SJSA1 (cell line): ENCODE measurements around the gene ZNF275. TPM values are rescaled to one million over a fixed set of nuclear protein-coding genes. Genes with fewer than 3 reads are reported as not detected.
A peak's percentile ranks its signal among the peaks of the same experiment; 100 is the strongest.
"Not testable (repeated sequence)": the region's sequence is repeated elsewhere in the genome, so short reads cannot be mapped to it uniquely, and the experiment has no call there.

Experiments used
- DNase-seq, 2 experiments: peaks; one replicate each; pipeline ENCODE4 v3.0.0-alpha.2; 2015 to 2020; ENCODE audit warnings: low spot score in 2 of 2, low read depth in 1 of 2
- H3K27ac ChIP-seq: fragments of 250-450 bp; sonication (Bioruptor Pico); 2 replicates; pipeline ENCODE4 v1.5.1; 2020; ENCODE audit warnings: mild to moderate bottlenecking, moderate library complexity
- H3K27me3 ChIP-seq: fragments of 250-450 bp; sonication (Bioruptor Pico); replicated peaks from 2 replicates; pipeline ENCODE4 v1.5.1; 2020; ENCODE audit warnings: mild to moderate bottlenecking, moderate library complexity
- H3K36me3 ChIP-seq: fragments of 250-450 bp; sonication (Bioruptor Pico); 2 replicates; pipeline ENCODE4 v1.5.1; 2020; ENCODE audit warnings: mild to moderate bottlenecking
- H3K4me1 ChIP-seq: fragments of 250-450 bp; sonication (Bioruptor Pico); replicated peaks from 2 replicates; pipeline ENCODE4 v1.6.1; 2021; ENCODE audit warnings: mild to moderate bottlenecking
- H3K4me3 ChIP-seq: fragments of 250-450 bp; sonication (Bioruptor Pico); 2 replicates; pipeline ENCODE4 v1.5.1; 2020; ENCODE audit warnings: mild to moderate bottlenecking
- H3K9me3 ChIP-seq: fragments of 250-450 bp; sonication (Bioruptor Pico); replicated peaks from 2 replicates; pipeline ENCODE4 v1.5.1; 2020; ENCODE audit warnings: mild to moderate bottlenecking
- total RNA-seq: library from RNA; depleted of rRNA; stranded (reverse); fragments of >200 nt; shearing (Covaris generic); gene quantifications from 2 replicates; pipeline ENCODE4 v1.2.3, GENCODE V29; 2014; rRNA removed

ZNF275 gene
- total RNA-seq, result 4.4 and 8.9 TPM in 2 replicates

- peaks cover 7% of the 10 kb centered on the region for H3K4me1 ChIP-seq
- peak; percentile 49 to 73 for DNase-seq
- peak within 1 kb of the TSS; percentile 56 for H3K27ac ChIP-seq
- peak within 1 kb of the TSS; percentile 85 for H3K4me3 ChIP-seq
- H3K27me3 ChIP-seq, result no peaks in the 10 kb centered on the region; the same call in 1 of the 2 replicates
- peaks cover 7% of the 10 kb centered on the region for H3K36me3 ChIP-seq
- no peaks in the 10 kb centered on the region for H3K9me3 ChIP-seq
Observed at GRCh38 chrX:153333821-153334653, at the start of gene ZNF275. Gene ZNF275 (plus strand): TSS chrX:153334153. CDS start chrX:153336680, 2,527 bp downstream.

- DNase-seq, H3K27ac ChIP-seq, H3K27me3 ChIP-seq, H3K36me3 ChIP-seq, H3K4me1 ChIP-seq, H3K4me3 ChIP-seq, H3K9me3 ChIP-seq: not testable (repeated sequence)
Observed at GRCh38 chrX:153285678-153286077, 48.3 kb upstream of the ZNF275 start.

GRCh38 chrX:153288807-153289206 is 45.1 kb upstream of the ZNF275 start:
- not testable (repeated sequence) for H3K27ac ChIP-seq, H3K4me3 ChIP-seq, H3K4me1 ChIP-seq, H3K36me3 ChIP-seq, H3K9me3 ChIP-seq, DNase-seq, H3K27me3 ChIP-seq

GRCh38 chrX:153293485-153294071 is 40.4 kb upstream of the ZNF275 start:
- H3K27me3 ChIP-seq, H3K27ac ChIP-seq, H3K4me3 ChIP-seq, DNase-seq, H3K36me3 ChIP-seq, H3K4me1 ChIP-seq, H3K9me3 ChIP-seq: not testable (repeated sequence)

GRCh38 chrX:153297376-153297775 is 36.6 kb upstream of the ZNF275 start:
- DNase-seq, result no peak
- H3K27me3 ChIP-seq, result no peaks in the 10 kb centered on the region
- no peaks in the 10 kb centered on the region for H3K36me3 ChIP-seq
- no peak overlapping the region for H3K27ac ChIP-seq
- no peak overlapping the region for H3K4me3 ChIP-seq
- no peaks in the 10 kb centered on the region for H3K9me3 ChIP-seq
- no peaks in the 10 kb centered on the region for H3K4me1 ChIP-seq

GRCh38 chrX:153299855-153300254 is 34.1 kb upstream of the ZNF275 start:
- Histone ChIP-seq H3K4me3 (no peak overlapping the region), H3K27me3 (no peaks in the 10 kb centered on the region), H3K4me1 (no peaks in the 10 kb centered on the region), H3K36me3 (no peaks in the 10 kb centered on the region), H3K9me3 (no peaks in the 10 kb centered on the region), H3K27ac (no peak overlapping the region)
- no peak for DNase-seq

GRCh38 chrX:153301746-153302145 is 32.2 kb upstream of the ZNF275 start:
- no peak for DNase-seq
- no peaks in the 10 kb centered on the region for H3K27me3 ChIP-seq
- no peaks in the 10 kb centered on the region for H3K4me1 ChIP-seq

GRCh38 chrX:153302796-153303195 is 31.2 kb upstream of the ZNF275 start:
- no peak for DNase-seq
- H3K27me3 ChIP-seq, result no peaks in the 10 kb centered on the region
- H3K9me3 ChIP-seq, result no peaks in the 10 kb centered on the region
- H3K4me1 ChIP-seq, result no peaks in the 10 kb centered on the region
- no peaks in the 10 kb centered on the region for H3K36me3 ChIP-seq
- H3K27ac ChIP-seq, result no peak overlapping the region
- H3K4me3 ChIP-seq, result no peak overlapping the region

More at GRCh38 chrX:153301746-153302145, 32.2 kb upstream of the ZNF275 start:
- Histone ChIP-seq H3K36me3 (no peaks in the 10 kb centered on the region), H3K27ac (no peak overlapping the region), H3K9me3 (no peaks in the 10 kb centered on the region), H3K4me3 (no peak overlapping the region)

- Histone ChIP-seq H3K27ac (no peak overlapping the region), H3K4me1 (no peaks in the 10 kb centered on the region), H3K4me3 (no peak overlapping the region), H3K36me3 (no peaks in the 10 kb centered on the region), H3K9me3 (no peaks in the 10 kb centered on the region), H3K27me3 (no peaks in the 10 kb centered on the region)
- DNase-seq, result no peak
Observed at GRCh38 chrX:153303276-153304262, 30.4 kb upstream of the ZNF275 start.

- DNase-seq, result no peak
- Histone ChIP-seq H3K27ac (no peak overlapping the region), H3K27me3 (no peaks in the 10 kb centered on the region), H3K9me3 (no peaks in the 10 kb centered on the region), H3K4me3 (no peak overlapping the region), H3K4me1 (no peaks in the 10 kb centered on the region), H3K36me3 (no peaks in the 10 kb centered on the region)
Observed at GRCh38 chrX:153304988-153305736, 28.8 kb upstream of the ZNF275 start.

GRCh38 chrX:153305972-153306371 is 28.0 kb upstream of the ZNF275 start:
- Histone ChIP-seq H3K36me3 (no peaks in the 10 kb centered on the region), H3K4me3 (no peak overlapping the region), H3K27ac (no peak overlapping the region), H3K27me3 (no peaks in the 10 kb centered on the region), H3K4me1 (no peaks in the 10 kb centered on the region), H3K9me3 (no peaks in the 10 kb centered on the region)
- no peak for DNase-seq

GRCh38 chrX:153306527-153307115 is 27.3 kb upstream of the ZNF275 start:
- no peak for DNase-seq
- H3K4me3 ChIP-seq, result no peak overlapping the region
- H3K27me3 ChIP-seq, result no peaks in the 10 kb centered on the region
- no peaks in the 10 kb centered on the region for H3K36me3 ChIP-seq
- no peaks in the 10 kb centered on the region for H3K4me1 ChIP-seq
- no peak overlapping the region for H3K27ac ChIP-seq
- H3K9me3 ChIP-seq, result no peaks in the 10 kb centered on the region
